H9 (cell line): Measurements from ENCODE around the gene KDM4C. TPM values are rescaled to one million over a fixed set of nuclear protein-coding genes. Genes with fewer than 3 reads are reported as not detected.

Experiments used
- DNase-seq: peaks from one replicate; pipeline ENCODE4 v3.0.0-alpha.2; 2017
- H2AFZ ChIP-seq: one replicate; pipeline ENCODE4 v1.6.1; 2013; ENCODE audit warnings: mild to moderate bottlenecking, low read length, control low read depth, moderate library complexity
- H2AK5ac ChIP-seq: 2 replicates; pipeline ENCODE4 v1.6.1; 2013; ENCODE audit warnings: low read length, control low read depth, mixed read lengths; ENCODE audit not compliant: insufficient read length
- H2BK120ac ChIP-seq: one replicate; pipeline ENCODE4 v1.6.1; 2013; ENCODE audit warnings: low read depth, mild to moderate bottlenecking, low read length, control low read depth, inconsistent platforms; ENCODE audit not compliant: poor library complexity, severe bottlenecking
- H2BK12ac ChIP-seq: 2 replicates; pipeline ENCODE4 v1.6.1; 2013; ENCODE audit warnings: low read length, control low read depth, mixed read lengths, low read depth; ENCODE audit not compliant: insufficient read length
- H2BK15ac ChIP-seq: 2 replicates; pipeline ENCODE4 v1.6.1; 2013; ENCODE audit warnings: low read depth, low read length, control low read depth
- H2BK20ac ChIP-seq: one replicate; pipeline ENCODE4 v1.6.1; 2013; ENCODE audit warnings: low read depth, mild to moderate bottlenecking, low read length, control low read depth, inconsistent platforms; ENCODE audit not compliant: poor library complexity, severe bottlenecking
- H2BK5ac ChIP-seq: 2 replicates; pipeline ENCODE4 v1.6.1; 2013; ENCODE audit warnings: low read length, control low read depth, mixed read lengths; ENCODE audit not compliant: insufficient read length
- H3K14ac ChIP-seq: 2 replicates; pipeline ENCODE4 v1.6.1; 2013; ENCODE audit warnings: low read length, control low read depth; ENCODE audit not compliant: insufficient read depth
- H3K18ac ChIP-seq: 2 replicates; pipeline ENCODE4 v1.6.1; 2013; ENCODE audit warnings: low read depth, mild to moderate bottlenecking, mixed read lengths, low read length, control low read depth; ENCODE audit not compliant: insufficient read length
- H3K23ac ChIP-seq: 2 replicates; pipeline ENCODE4 v1.6.1; 2013; ENCODE audit warnings: low read length, control low read depth, mixed read lengths, low read depth; ENCODE audit not compliant: insufficient read length
- H3K23me2 ChIP-seq: 2 replicates; pipeline ENCODE4 v1.6.1; 2013; ENCODE audit warnings: low read depth, mild to moderate bottlenecking, mixed read lengths, low read length, control low read depth; ENCODE audit not compliant: insufficient read length, poor library complexity, severe bottlenecking
- H3K27ac ChIP-seq: 2 replicates; pipeline ENCODE4 v1.5.1; 2013; ENCODE audit warnings: low read length, control low read depth, mixed read lengths, low read depth; ENCODE audit not compliant: insufficient read length
- H3K27me3 ChIP-seq: 2 replicates; pipeline ENCODE4 v1.6.1; 2013; ENCODE audit warnings: low read length, control low read depth, inconsistent platforms; ENCODE audit not compliant: insufficient read depth
- H3K4ac ChIP-seq: 2 replicates; pipeline ENCODE4 v1.6.1; 2013; ENCODE audit warnings: low read depth, mild to moderate bottlenecking, control low read depth, inconsistent platforms, low read length, moderate library complexity
- H3K4me1 ChIP-seq: 2 replicates; pipeline ENCODE4 v1.6.1; 2013; ENCODE audit warnings: low read length, control low read depth, inconsistent platforms; ENCODE audit not compliant: insufficient read depth
- H3K4me2 ChIP-seq: 2 replicates; pipeline ENCODE4 v1.6.1; 2013; ENCODE audit warnings: low read length, control low read depth, mixed read lengths; ENCODE audit not compliant: insufficient read length, insufficient read depth
- H3K56ac ChIP-seq: 2 replicates; pipeline ENCODE4 v1.6.1; 2013; ENCODE audit warnings: low read depth, mild to moderate bottlenecking, mixed read lengths, low read length, control low read depth; ENCODE audit not compliant: insufficient read length
- H3K79me1 ChIP-seq: 2 replicates; pipeline ENCODE4 v1.6.1; 2013; ENCODE audit warnings: low read depth, mild to moderate bottlenecking, moderate library complexity, low read length, control low read depth, inconsistent platforms; ENCODE audit not compliant: insufficient read depth, poor library complexity, severe bottlenecking
- H3K79me2 ChIP-seq: 2 replicates; pipeline ENCODE4 v1.6.1; 2013; ENCODE audit warnings: low read length, control low read depth, inconsistent platforms; ENCODE audit not compliant: insufficient read depth
- H3K9ac ChIP-seq: 2 replicates; pipeline ENCODE4 v1.6.1; 2013; ENCODE audit warnings: low read length, control low read depth, mixed read lengths; ENCODE audit not compliant: insufficient read length; ENCODE audit errors: extremely low read depth
- H3K9me3 ChIP-seq: one replicate; pipeline ENCODE4 v1.6.1; 2013; ENCODE audit warnings: low read depth, low read length, inconsistent platforms; ENCODE audit not compliant: control insufficient read depth
- H3T11ph ChIP-seq: one replicate; pipeline ENCODE4 v1.6.1; 2013; ENCODE audit warnings: mild to moderate bottlenecking, low read length, control low read depth, inconsistent platforms
- H4K20me1 ChIP-seq: one replicate; pipeline ENCODE4 v1.6.1; 2013; ENCODE audit not compliant: control insufficient read depth, insufficient read length, insufficient read depth
- H4K5ac ChIP-seq: 2 replicates; pipeline ENCODE4 v1.6.1; 2013; ENCODE audit warnings: low read depth, mild to moderate bottlenecking, mixed read lengths, low read length, control low read depth; ENCODE audit not compliant: insufficient read length
- H4K8ac ChIP-seq: replicated peaks from 2 replicates; pipeline ENCODE4 v1.6.1; 2013; ENCODE audit warnings: low read length, control low read depth, mixed read lengths, low read depth; ENCODE audit not compliant: insufficient read length
- H4K91ac ChIP-seq: 2 replicates; pipeline ENCODE4 v1.6.1; 2013; ENCODE audit warnings: low read depth, mild to moderate bottlenecking, moderate library complexity, mixed read lengths, low read length, control low read depth; ENCODE audit not compliant: insufficient read length
- H3K27ac Mint-ChIP-seq, 3 experiments: 2 replicates in 2 of 3; 3 replicates in 1 of 3; pipeline ENCODE4 v1.8.0; 2020 to 2021; ENCODE audit warnings: mixed read lengths in 3 of 3, mild to moderate bottlenecking in 1 of 3, moderate library complexity in 1 of 3
- H3K27me3 Mint-ChIP-seq: 2 replicates; pipeline ENCODE4 v1.8.0; 2021; ENCODE audit warnings: low read depth, mild to moderate bottlenecking, moderate library complexity, mixed read lengths
- H3K36me3 Mint-ChIP-seq, 3 experiments: 2 replicates in 2 of 3; 3 replicates in 1 of 3; pipeline ENCODE4 v1.8.0; 2020 to 2021; ENCODE audit warnings: low read depth in 3 of 3, mixed read lengths in 3 of 3; ENCODE audit not compliant: insufficient read depth in 1 of 3
- H3K4me1 Mint-ChIP-seq, 2 experiments: 2 replicates each; pipeline ENCODE4 v1.8.0; 2020; ENCODE audit warnings: mixed read lengths in 2 of 2
- H3K4me3 Mint-ChIP-seq, 2 experiments: 2 replicates in 1 of 2; 3 replicates in 1 of 2; pipeline ENCODE4 v1.8.0; 2020 to 2021; ENCODE audit warnings: mild to moderate bottlenecking in 2 of 2, mixed read lengths in 2 of 2, moderate library complexity in 1 of 2
- H3K9me3 Mint-ChIP-seq, 2 experiments: 2 replicates in 1 of 2; 3 replicates in 1 of 2; pipeline ENCODE4 v1.8.0; 2020; ENCODE audit warnings: mild to moderate bottlenecking in 2 of 2, mixed read lengths in 2 of 2, moderate library complexity in 1 of 2
- WGBS: extraction: QIAGEN DNeasy Blood & Tissue Kit; methylation state at CpG from one replicate; pipeline ENCODE4 v1.1.7; 2013; ENCODE audit warnings: missing lambda C conversion rate, low lambda C conversion rate, mixed read lengths; ENCODE audit not compliant: insufficient read length; ENCODE audit errors: extremely low coverage; 5-methylcytosine and 5-hydroxymethylcytosine counted together
- total RNA-seq: library from RNA; stranded (reverse); gene quantifications from 2 replicates; pipeline ENCODE4 v1.2.1, GENCODE V29; 2021
- TF ChIP-seq, protein P1 (sequence below): fragments of 200-600 bp; sonication (generic); conservative IDR thresholded peaks from 3 replicates; pipeline ENCODE4 v1.8.0; 2021; ENCODE audit warnings: antibody characterized with exemption, mild to moderate bottlenecking

The KDM4C gene
- total RNA-seq, 1 experiment from 2014 or later, result 24.0 TPM

DNA sequence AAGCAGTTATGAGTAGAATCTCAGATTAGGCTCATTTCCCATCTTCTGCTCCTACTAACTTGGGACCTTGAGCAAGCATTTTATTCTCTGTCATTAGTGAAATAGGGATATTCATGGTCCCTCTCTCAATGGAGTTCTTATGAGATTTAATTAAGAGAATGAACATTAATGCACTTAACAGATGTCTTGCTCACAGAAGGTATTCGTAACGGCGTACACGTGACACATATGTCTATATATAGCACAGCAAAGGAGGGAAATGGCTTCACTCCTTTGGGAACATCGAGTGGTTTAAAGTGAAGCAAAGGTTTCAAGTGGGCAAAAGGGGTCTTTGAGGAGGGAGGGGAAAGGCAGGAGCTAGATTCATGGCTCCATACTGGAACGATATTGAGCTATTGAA is 24.6 kb downstream of the KDM4C start:
- H3K9me3 Mint-ChIP-seq, result no peaks in the 10 kb centered on the region; a peak in 1 of 5 replicates
- no peaks in the 10 kb centered on the region for H3K27me3 ChIP-seq

More for the DNA sequence above, 24.6 kb downstream of the KDM4C start:
- Histone ChIP-seq H3K9me3 (no peaks in the 10 kb centered on the region), H4K5ac (no peak overlapping the region), H3K79me1 (peaks cover 2% of the 10 kb centered on the region), H3K4me2 (no peak overlapping the region), H2AFZ (no peak overlapping the region), H3K79me2 (peaks cover 6% of the 10 kb centered on the region; the same call in 1 of the 2 replicates), H3K27ac (no peak overlapping the region), H2AK5ac (no peak overlapping the region), H3K4me1 (peaks cover 6% of the 10 kb centered on the region), H4K20me1 (no peaks in the 10 kb centered on the region), H3K14ac (no peak overlapping the region), H3K23me2 (no peaks in the 10 kb centered on the region), H3T11ph (no peak overlapping the region), H3K56ac (no peak overlapping the region), H2BK120ac (no peak overlapping the region), H3K4ac (no peak overlapping the region), H3K23ac (no peak overlapping the region), H2BK5ac (no peak overlapping the region), H4K8ac (no peak overlapping the region), H2BK20ac (no peak overlapping the region), H3K9ac (no peak overlapping the region), H2BK15ac (no peak overlapping the region), H3K18ac (no peak overlapping the region), H4K91ac (no peak overlapping the region), H2BK12ac (no peak overlapping the region)
- Mint-ChIP-seq H3K36me3 (peaks cover 0 to 4% (median 2%) of the 10 kb centered on the region in 3 experiments; a peak in 2 of 7 replicates), H3K27ac (no peak overlapping the region), H3K4me1 (peaks cover 38 to 59% of the 10 kb centered on the region in 2 experiments), H3K4me3 (no peak overlapping the region), H3K27me3 (no peaks in the 10 kb centered on the region)
- DNase-seq, result no peak
- TF ChIP-seq, protein P1, sequence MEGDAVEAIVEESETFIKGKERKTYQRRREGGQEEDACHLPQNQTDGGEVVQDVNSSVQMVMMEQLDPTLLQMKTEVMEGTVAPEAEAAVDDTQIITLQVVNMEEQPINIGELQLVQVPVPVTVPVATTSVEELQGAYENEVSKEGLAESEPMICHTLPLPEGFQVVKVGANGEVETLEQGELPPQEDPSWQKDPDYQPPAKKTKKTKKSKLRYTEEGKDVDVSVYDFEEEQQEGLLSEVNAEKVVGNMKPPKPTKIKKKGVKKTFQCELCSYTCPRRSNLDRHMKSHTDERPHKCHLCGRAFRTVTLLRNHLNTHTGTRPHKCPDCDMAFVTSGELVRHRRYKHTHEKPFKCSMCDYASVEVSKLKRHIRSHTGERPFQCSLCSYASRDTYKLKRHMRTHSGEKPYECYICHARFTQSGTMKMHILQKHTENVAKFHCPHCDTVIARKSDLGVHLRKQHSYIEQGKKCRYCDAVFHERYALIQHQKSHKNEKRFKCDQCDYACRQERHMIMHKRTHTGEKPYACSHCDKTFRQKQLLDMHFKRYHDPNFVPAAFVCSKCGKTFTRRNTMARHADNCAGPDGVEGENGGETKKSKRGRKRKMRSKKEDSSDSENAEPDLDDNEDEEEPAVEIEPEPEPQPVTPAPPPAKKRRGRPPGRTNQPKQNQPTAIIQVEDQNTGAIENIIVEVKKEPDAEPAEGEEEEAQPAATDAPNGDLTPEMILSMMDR, result no peak
- WGBS, result no CpG with 5 or more reads among the region's 6 CpGs
